HL-60 (cell line): ENCODE results near the gene RPL36.
"Not testable (repeated sequence)": the region's sequence is repeated elsewhere in the genome, so short reads cannot be mapped to it uniquely, and the experiment has no call there.

ENCODE experiments used
- DNase-seq, 2 experiments: peaks; one replicate each; pipeline ENCODE4 v3.0.0-alpha.2; 2010 to 2020; ENCODE audit warnings: low read depth in 1 of 2, low spot score in 1 of 2
- H3K27ac ChIP-seq: fragments of 250-450 bp; sonication (Bioruptor Pico); replicated peaks from 2 replicates; pipeline ENCODE4 v1.5.1; 2020; ENCODE audit warnings: mild to moderate bottlenecking, moderate library complexity
- H3K27me3 ChIP-seq: fragments of 250-450 bp; sonication (Bioruptor Pico); 2 replicates; pipeline ENCODE4 v1.5.1; 2021; ENCODE audit warnings: mild to moderate bottlenecking, moderate library complexity; ENCODE audit not compliant: insufficient read depth, poor library complexity, severe bottlenecking
- H3K4me3 ChIP-seq: replicated peaks from 2 replicates; pipeline ENCODE4 v1.5.1; 2011; ENCODE audit warnings: mild to moderate bottlenecking, control low read depth, low read length; ENCODE audit not compliant: insufficient read depth
- GABPA ChIP-seq: IDR thresholded peaks from 2 replicates; pipeline ENCODE4 v1.6.1; 2012; ENCODE audit warnings: low read depth
- POLR2AphosphoS5 ChIP-seq: IDR thresholded peaks from 2 replicates; pipeline ENCODE4 v1.6.1; 2012; ENCODE audit warnings: low read depth
- SPI1 ChIP-seq: IDR thresholded peaks from 2 replicates; pipeline ENCODE4 v1.6.1; 2012; ENCODE audit warnings: low read depth, mild to moderate bottlenecking, borderline replicate concordance
- TF ChIP-seq, protein P1 (sequence below): IDR thresholded peaks from one replicate; pipeline ENCODE4 v1.5.1; 2011; ENCODE audit warnings: low read length, control low read depth, inconsistent platforms; ENCODE audit not compliant: insufficient read depth
- TF ChIP-seq, protein P2 (sequence below): IDR thresholded peaks from 2 replicates; pipeline ENCODE4 v1.6.1; 2012; ENCODE audit warnings: low read depth; ENCODE audit not compliant: insufficient replicate concordance

The RPL36 gene

GRCh38 chr19:5697890-5698634 lies 8.0 kb downstream of the RPL36 start:
- Histone ChIP-seq H3K27me3 (no peaks in the 10 kb centered on the region), H3K4me3 (no peak overlapping the region), H3K27ac (no peak overlapping the region)
- TF ChIP-seq, protein P1, sequence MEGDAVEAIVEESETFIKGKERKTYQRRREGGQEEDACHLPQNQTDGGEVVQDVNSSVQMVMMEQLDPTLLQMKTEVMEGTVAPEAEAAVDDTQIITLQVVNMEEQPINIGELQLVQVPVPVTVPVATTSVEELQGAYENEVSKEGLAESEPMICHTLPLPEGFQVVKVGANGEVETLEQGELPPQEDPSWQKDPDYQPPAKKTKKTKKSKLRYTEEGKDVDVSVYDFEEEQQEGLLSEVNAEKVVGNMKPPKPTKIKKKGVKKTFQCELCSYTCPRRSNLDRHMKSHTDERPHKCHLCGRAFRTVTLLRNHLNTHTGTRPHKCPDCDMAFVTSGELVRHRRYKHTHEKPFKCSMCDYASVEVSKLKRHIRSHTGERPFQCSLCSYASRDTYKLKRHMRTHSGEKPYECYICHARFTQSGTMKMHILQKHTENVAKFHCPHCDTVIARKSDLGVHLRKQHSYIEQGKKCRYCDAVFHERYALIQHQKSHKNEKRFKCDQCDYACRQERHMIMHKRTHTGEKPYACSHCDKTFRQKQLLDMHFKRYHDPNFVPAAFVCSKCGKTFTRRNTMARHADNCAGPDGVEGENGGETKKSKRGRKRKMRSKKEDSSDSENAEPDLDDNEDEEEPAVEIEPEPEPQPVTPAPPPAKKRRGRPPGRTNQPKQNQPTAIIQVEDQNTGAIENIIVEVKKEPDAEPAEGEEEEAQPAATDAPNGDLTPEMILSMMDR: no peak
- TF ChIP-seq POLR2AphosphoS5: no peak; the same call in 1 of the 2 replicates
- DNase-seq: no peak

GRCh38 chr19:5698635-5699422 lies 8.7 kb downstream of the RPL36 start:
- DNase-seq: no peak
- TF ChIP-seq POLR2AphosphoS5 (peak; percentile 30; the same call in 1 of the 2 replicates), GABPA (no peak)
- no peak overlapping the region for H3K27ac ChIP-seq
- no peaks in the 10 kb centered on the region for H3K27me3 ChIP-seq
- no peak overlapping the region for H3K4me3 ChIP-seq

DNA sequence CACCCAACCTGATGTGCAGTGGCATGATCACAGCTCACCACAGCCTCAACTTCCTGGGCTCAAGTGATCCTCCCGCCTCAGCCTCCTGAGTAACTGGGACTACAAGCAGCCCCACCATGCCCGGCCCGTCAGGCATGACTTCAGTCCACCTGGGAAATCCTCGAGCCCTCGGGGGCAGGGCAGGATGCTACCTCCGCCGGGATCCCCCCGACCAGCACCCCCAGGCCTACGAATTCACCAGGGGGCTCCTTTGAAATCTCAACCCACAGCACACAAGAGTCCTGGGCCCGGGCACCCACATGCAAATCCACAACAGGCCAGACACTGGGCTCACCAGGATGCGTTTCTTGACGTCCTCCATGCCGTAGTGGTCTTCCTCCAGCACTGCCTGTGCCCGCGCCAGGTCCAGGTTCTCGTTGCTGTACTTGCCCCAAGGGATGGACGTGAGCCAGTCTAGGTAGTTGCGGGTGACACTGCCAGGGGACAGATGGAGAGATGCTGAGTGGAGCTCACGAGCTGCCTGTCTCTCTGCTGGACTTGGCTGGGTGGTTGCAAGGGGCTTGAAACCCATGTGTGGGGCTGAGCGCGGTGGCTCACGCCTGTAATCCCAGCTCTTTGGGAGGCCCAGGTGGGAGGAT lies 10.5 kb downstream of the RPL36 start:
- Histone ChIP-seq H3K27ac (no peak overlapping the region), H3K4me3 (no peak overlapping the region), H3K27me3 (no peaks in the 10 kb centered on the region)
- TF ChIP-seq, protein P2, sequence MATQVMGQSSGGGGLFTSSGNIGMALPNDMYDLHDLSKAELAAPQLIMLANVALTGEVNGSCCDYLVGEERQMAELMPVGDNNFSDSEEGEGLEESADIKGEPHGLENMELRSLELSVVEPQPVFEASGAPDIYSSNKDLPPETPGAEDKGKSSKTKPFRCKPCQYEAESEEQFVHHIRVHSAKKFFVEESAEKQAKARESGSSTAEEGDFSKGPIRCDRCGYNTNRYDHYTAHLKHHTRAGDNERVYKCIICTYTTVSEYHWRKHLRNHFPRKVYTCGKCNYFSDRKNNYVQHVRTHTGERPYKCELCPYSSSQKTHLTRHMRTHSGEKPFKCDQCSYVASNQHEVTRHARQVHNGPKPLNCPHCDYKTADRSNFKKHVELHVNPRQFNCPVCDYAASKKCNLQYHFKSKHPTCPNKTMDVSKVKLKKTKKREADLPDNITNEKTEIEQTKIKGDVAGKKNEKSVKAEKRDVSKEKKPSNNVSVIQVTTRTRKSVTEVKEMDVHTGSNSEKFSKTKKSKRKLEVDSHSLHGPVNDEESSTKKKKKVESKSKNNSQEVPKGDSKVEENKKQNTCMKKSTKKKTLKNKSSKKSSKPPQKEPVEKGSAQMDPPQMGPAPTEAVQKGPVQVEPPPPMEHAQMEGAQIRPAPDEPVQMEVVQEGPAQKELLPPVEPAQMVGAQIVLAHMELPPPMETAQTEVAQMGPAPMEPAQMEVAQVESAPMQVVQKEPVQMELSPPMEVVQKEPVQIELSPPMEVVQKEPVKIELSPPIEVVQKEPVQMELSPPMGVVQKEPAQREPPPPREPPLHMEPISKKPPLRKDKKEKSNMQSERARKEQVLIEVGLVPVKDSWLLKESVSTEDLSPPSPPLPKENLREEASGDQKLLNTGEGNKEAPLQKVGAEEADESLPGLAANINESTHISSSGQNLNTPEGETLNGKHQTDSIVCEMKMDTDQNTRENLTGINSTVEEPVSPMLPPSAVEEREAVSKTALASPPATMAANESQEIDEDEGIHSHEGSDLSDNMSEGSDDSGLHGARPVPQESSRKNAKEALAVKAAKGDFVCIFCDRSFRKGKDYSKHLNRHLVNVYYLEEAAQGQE: no peak
- TF ChIP-seq, protein P1: no peak
- TF ChIP-seq POLR2AphosphoS5: no peak
- no peak for TF ChIP-seq SPI1
- TF ChIP-seq GABPA: no peak
- no peak for DNase-seq

DNA sequence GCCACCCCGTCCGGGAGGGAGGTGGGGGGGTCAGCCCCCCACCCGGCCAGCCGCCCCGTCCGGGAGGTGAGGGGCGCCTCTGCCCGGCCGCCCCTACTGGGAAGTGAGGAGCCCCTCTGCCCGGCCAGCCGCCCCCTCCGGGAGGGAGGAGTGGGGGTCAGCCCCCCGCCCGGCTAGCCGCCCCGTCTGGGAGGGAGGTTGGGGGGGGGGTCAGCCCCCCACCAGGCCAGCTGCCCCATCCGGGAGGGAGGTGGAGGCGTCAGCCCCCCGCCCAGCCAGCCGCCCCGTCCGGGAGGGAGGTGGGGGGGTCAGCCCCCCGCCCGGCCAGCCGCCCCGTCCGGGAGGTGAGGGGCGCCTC lies 11.9 kb downstream of the RPL36 start:
- H3K4me3 ChIP-seq, DNase-seq, H3K27ac ChIP-seq, H3K27me3 ChIP-seq: not testable (repeated sequence)

GRCh38 chr19:5703819-5704818 lies 14.0 kb downstream of the RPL36 start:
- Histone ChIP-seq H3K4me3 (no peak overlapping the region), H3K27me3 (no peaks in the 10 kb centered on the region), H3K27ac (no peak overlapping the region)
- no peak for DNase-seq
- TF ChIP-seq, protein P1: no peak
- TF ChIP-seq POLR2AphosphoS5 (no peak), SPI1 (no peak), GABPA (no peak)
- TF ChIP-seq, protein P2: no peak
